Heart left ventricle (tissue), 13 donors: Measurements from ENCODE around the gene PRKCSH.

ENCODE experiments used
- CTCF ChIP-seq, 12 donors: fragments of 200-600 bp; sonication (generic) in 4 of 12; IDR thresholded peaks; one replicate each; pipeline versions ENCODE4 v1.5.0 to v1.8.0; 2018 to 2022; ENCODE audit warnings: antibody characterized with exemption in 12 of 12, mild to moderate bottlenecking in 5 of 12
- POLR2A ChIP-seq, 2 donors: fragments of 450-650 bp; IDR thresholded peaks; one replicate each; pipeline ENCODE4 v1.6.1; 2017; ENCODE audit warnings: antibody characterized with exemption in 2 of 2, mild to moderate bottlenecking in 2 of 2, moderate library complexity in 2 of 2
- donor health status: ischemic (EF 13 %, LVEDD 7.1; RV severe dilation, severe dysfunction).
- donor health status: DM: no; HTN: yes; CAD: no.
- donor health status: DM: no; HTN: no; CAD: no.
- donor health status: ischemic (EF 25% LVEDD 6.9; RV normal size, moderate dysfunction).
- donor health status: ischemic (EF 25% LVEDD 5.7; RV mildly dilated, moderate dysfunction).
- donor health status: ischemic (EF 35%, LVEDD 5.7; RV mildly dilated, moderate dysfunction).
- donor health status: nonischemic (EF 11% LVEDD 7.7; RV severe dilation, severe dysfunction).
- donor health status: DM: yes; HTN: yes; CAD: no.
- donor health status: PGD.
- donor health status: ischemic (EF 29% LVEDD 5.4; RV normal size, mild dysfunction).
- donor health status: nonischemic (EF 23%, LVEDD 6.1; RV moderate dilation, normal function).

GRCh38 chr19:11435833-11436313, 438 bp downstream of the PRKCSH start:
- no peak for TF ChIP-seq CTCF (IDR thresholded peaks at IDR 0.05)
- no peak for TF ChIP-seq POLR2A (IDR thresholded peaks at IDR 0.05)
